Activated CD8-positive, alpha-beta memory T cell treated with anti-CD3 and anti-CD28 coated beads, Interleukin-2, amount 50 U/mL, for 24 hours (primary cell): ENCODE measurements around the gene FAM193B.

Experiments used
- DNase-seq: peaks from one replicate; pipeline ENCODE4 v3.0.0-alpha.2; 2020; ENCODE audit errors: extremely low read depth

Gene FAM193B

GRCh38 chr5:177554474-177555111, at the start of gene FAM193B:
Gene FAM193B, minus strand, starts transcription at chr5:177554563. Its CDS starts 105 bp downstream, at chr5:177554458.
- peak; percentile 91 for DNase-seq

- DNase-seq: no peak
Measured at GRCh38 chr5:177604116-177604521, 49.8 kb upstream of the FAM193B start.

GRCh38 chr5:177603631-177604030, 49.3 kb upstream of the FAM193B start:
- DNase-seq: no peak

- DNase-seq: no peak
Measured at GRCh38 chr5:177602458-177602830, 48.1 kb upstream of the FAM193B start.

- no peak for DNase-seq
Measured at GRCh38 chr5:177601577-177602457, 47.5 kb upstream of the FAM193B start.

GRCh38 chr5:177601126-177601525, 46.8 kb upstream of the FAM193B start:
- no peak for DNase-seq

- DNase-seq: no peak
Measured at GRCh38 chr5:177600508-177601018, 46.2 kb upstream of the FAM193B start.

- peak; percentile 55 for DNase-seq
Measured at GRCh38 chr5:177599731-177600507, 45.6 kb upstream of the FAM193B start, which contains the start of gene B4GALT7. Gene B4GALT7, plus strand, starts transcription at chr5:177600132. Its CDS starts 79 bp downstream, at chr5:177600211.

GRCh38 chr5:177598477-177598876, 44.1 kb upstream of the FAM193B start:
- no peak for DNase-seq

- no peak for DNase-seq
Measured at GRCh38 chr5:177596775-177597238, 42.4 kb upstream of the FAM193B start.

- DNase-seq: no peak
Measured at GRCh38 chr5:177595991-177596774, 41.8 kb upstream of the FAM193B start.

GRCh38 chr5:177595026-177595585, 40.7 kb upstream of the FAM193B start:
- DNase-seq: no peak

- DNase-seq: no peak
Measured at GRCh38 chr5:177594071-177594470, 39.7 kb upstream of the FAM193B start.

GRCh38 chr5:177593511-177593910, 39.1 kb upstream of the FAM193B start:
- no peak for DNase-seq

- DNase-seq: no peak
Measured at GRCh38 chr5:177592905-177593304, 38.5 kb upstream of the FAM193B start.

GRCh38 chr5:177592010-177592834, 37.9 kb upstream of the FAM193B start, which contains the start of gene TMED9:
Gene TMED9, plus strand, starts transcription at chr5:177592203. Its CDS starts 12 bp downstream, at chr5:177592215.
- DNase-seq: peak; percentile 64

GRCh38 chr5:177591690-177592009, 37.3 kb upstream of the FAM193B start:
- DNase-seq: no peak

GRCh38 chr5:177590406-177590805, 36.0 kb upstream of the FAM193B start:
- DNase-seq: no peak

GRCh38 chr5:177588413-177588909, 34.1 kb upstream of the FAM193B start:
- DNase-seq: no peak

GRCh38 chr5:177578316-177578715, 24.0 kb upstream of the FAM193B start:
- no peak for DNase-seq
